H1 (cell line): ENCODE data around the gene APOC4. TPM values are rescaled to one million over a fixed set of nuclear protein-coding genes. Genes with fewer than 3 reads are reported as not detected.

Experiments
- CTCF ChIA-PET: fragments of 300-600 bp; sonication (Branson Sonifier 250); formaldehyde crosslinking; loops from one replicate; lab custom pipeline; 2021; ENCODE audit not compliant: partially characterized antibody; lab: Charles Lee
- POLR2A ChIA-PET: fragments of 300-600 bp; sonication (Branson Sonifier 250); formaldehyde crosslinking; loops from one replicate; lab custom pipeline; 2021; ENCODE audit warnings: inconsistent platforms; ENCODE audit not compliant: partially characterized antibody; lab: Charles Lee
- DNase-seq, 2 experiments: peaks; one replicate each; pipeline versions ENCODE4 v3.0.0 to v3.0.0-alpha.2; 2010 to 2022; ENCODE audit warnings: low spot score in 2 of 2, low read depth in 1 of 2, mixed read lengths in 1 of 2
- FAIRE-seq: peaks from 2 replicates; lab custom pipeline; 2011; peaks lifted over from hg19 to GRCh38; lab: Jason Lieb, UNC
- H2AFZ ChIP-seq: 2 replicates; pipeline ENCODE4 v1.8.1; 2012; ENCODE audit warnings: low read length, inconsistent platforms
- H2AK5ac ChIP-seq: 2 replicates; pipeline ENCODE4 v1.6.1; 2013; ENCODE audit warnings: low read depth, low read length
- H2BK120ac ChIP-seq: replicated peaks from 2 replicates; pipeline ENCODE3; 2013; ENCODE audit warnings: low read depth, low read length, inconsistent platforms
- H2BK12ac ChIP-seq: 2 replicates; pipeline ENCODE4 v1.6.1; 2013; ENCODE audit warnings: low read depth, low read length
- H2BK15ac ChIP-seq: 2 replicates; pipeline ENCODE4 v1.6.1; 2013; ENCODE audit warnings: low read length
- H2BK20ac ChIP-seq: 2 replicates; pipeline ENCODE4 v1.6.1; 2013; ENCODE audit warnings: low read length
- H2BK5ac ChIP-seq: 2 replicates; pipeline ENCODE4 v1.6.1; 2013; ENCODE audit warnings: low read depth, low read length
- H3K14ac ChIP-seq: 2 replicates; pipeline ENCODE4 v1.6.1; 2013; ENCODE audit warnings: inconsistent platforms; ENCODE audit not compliant: insufficient read length
- H3K18ac ChIP-seq: 2 replicates; pipeline ENCODE4 v1.6.1; 2013; ENCODE audit warnings: low read length; ENCODE audit errors: extremely low read depth
- H3K23ac ChIP-seq: 2 replicates; pipeline ENCODE4 v1.6.1; 2013; ENCODE audit warnings: inconsistent platforms; ENCODE audit not compliant: insufficient read length
- H3K23me2 ChIP-seq: 2 replicates; pipeline ENCODE4 v1.6.1; 2013; ENCODE audit warnings: low read depth, low read length
- H3K27ac ChIP-seq: 2 replicates; pipeline ENCODE4 v1.6.1; 2011; ENCODE audit warnings: low read depth, low read length, inconsistent platforms
- H3K27me3 ChIP-seq, 4 experiments: replicated peaks in 1 of 4; 1 replicate in 1 of 4; 2 replicates in 3 of 4; pipeline versions ENCODE4 v1.6.1 to v1.8.1; 2011 to 2013; ENCODE audit warnings: low read length in 3 of 4, mild to moderate bottlenecking in 3 of 4, inconsistent platforms in 2 of 4, mixed read lengths in 2 of 4, moderate library complexity in 1 of 4; ENCODE audit not compliant: control insufficient read depth in 3 of 4, insufficient read depth in 3 of 4; ENCODE audit errors: extremely low read depth in 1 of 4
- H3K36me3 ChIP-seq, 4 experiments: 2 replicates each; pipeline versions ENCODE4 v1.6.1 to v1.8.1; 2011 to 2013; ENCODE audit warnings: mild to moderate bottlenecking in 4 of 4, low read length in 3 of 4, moderate library complexity in 2 of 4, control low read depth in 1 of 4, inconsistent platforms in 1 of 4; ENCODE audit not compliant: insufficient read depth in 4 of 4, control insufficient read depth in 2 of 4
- H3K4ac ChIP-seq: replicated peaks from 2 replicates; pipeline ENCODE3; 2013; ENCODE audit warnings: low read length, low read depth, mixed read lengths, inconsistent platforms; ENCODE audit not compliant: insufficient read length
- H3K4me1 ChIP-seq, 4 experiments: replicated peaks in 1 of 4; 1 replicate in 1 of 4; 2 replicates in 3 of 4; pipeline versions ENCODE4 v1.6.1 to v1.8.1; 2011 to 2013; ENCODE audit warnings: low read length in 3 of 4, inconsistent platforms in 2 of 4, mixed read lengths in 1 of 4; ENCODE audit not compliant: insufficient read depth in 4 of 4, control insufficient read depth in 3 of 4
- H3K4me2 ChIP-seq, 2 experiments: 2 replicates each; pipeline versions ENCODE4 v1.6.1 to v1.8.1; 2011 to 2013; ENCODE audit warnings: low read depth in 2 of 2, low read length in 2 of 2, control low read depth in 1 of 2, inconsistent platforms in 1 of 2, mild to moderate bottlenecking in 1 of 2; ENCODE audit not compliant: insufficient read depth in 1 of 2
- H3K4me3 ChIP-seq, 4 experiments: fragments of 200-600, 300-600 bp in 1 of 4; sonication (generic), shearing (Covaris generic), sonication (Bioruptor Twin) in 1 of 4; 2 replicates each; pipeline versions ENCODE4 v1.5.1 to v1.8.1; 2011 to 2016; ENCODE audit warnings: low read length in 4 of 4, low read depth in 3 of 4, control low read depth in 2 of 4, inconsistent platforms in 2 of 4, mild to moderate bottlenecking in 2 of 4, mixed read lengths in 1 of 4, moderate library complexity in 1 of 4; ENCODE audit not compliant: insufficient read depth in 2 of 4; ENCODE audit errors: extremely low read depth in 1 of 4
- H3K56ac ChIP-seq: replicated peaks from 2 replicates; pipeline ENCODE3; 2013; ENCODE audit warnings: low read depth, mild to moderate bottlenecking, mixed read lengths, low read length, inconsistent platforms; ENCODE audit not compliant: insufficient read length
- H3K79me1 ChIP-seq: 2 replicates; pipeline ENCODE4 v1.6.1; 2013; ENCODE audit warnings: low read depth, low read length, control low read depth
- H3K79me2 ChIP-seq, 2 experiments: 2 replicates each; pipeline versions ENCODE4 v1.6.1 to v1.8.1; 2012 to 2013; ENCODE audit warnings: low read length in 2 of 2, mild to moderate bottlenecking in 2 of 2, inconsistent platforms in 1 of 2; ENCODE audit not compliant: insufficient read depth in 2 of 2, control insufficient read depth in 1 of 2
- H3K9ac ChIP-seq, 4 experiments: replicated peaks in 1 of 4; 1 replicate in 1 of 4; 2 replicates in 3 of 4; pipeline versions ENCODE4 v1.6.1 to v1.8.1; 2011 to 2013; ENCODE audit warnings: low read depth in 3 of 4, low read length in 3 of 4, control low read depth in 2 of 4, mild to moderate bottlenecking in 2 of 4, moderate library complexity in 2 of 4, inconsistent platforms in 1 of 4; ENCODE audit errors: extremely low read depth in 1 of 4
- H3K9me3 ChIP-seq, 2 experiments: 2 replicates each; pipeline versions ENCODE4 v1.6.1 to v1.8.1; 2012 to 2013; ENCODE audit warnings: mild to moderate bottlenecking in 2 of 2, moderate library complexity in 2 of 2, control low read depth in 1 of 2, inconsistent platforms in 1 of 2, low read depth in 1 of 2, low read length in 1 of 2, mixed read lengths in 1 of 2; ENCODE audit not compliant: insufficient read depth in 2 of 2
- H4K20me1 ChIP-seq, 2 experiments: replicated peaks in 1 of 2; 2 replicates each; pipeline versions ENCODE3 to v1.8.1; 2011 to 2013; ENCODE audit warnings: inconsistent platforms in 2 of 2, low read length in 2 of 2, mild to moderate bottlenecking in 1 of 2; ENCODE audit not compliant: insufficient read depth in 2 of 2, control insufficient read depth in 1 of 2
- H4K5ac ChIP-seq: 2 replicates; pipeline ENCODE4 v1.6.1; 2013; ENCODE audit warnings: low read length, low read depth, mixed read lengths, inconsistent platforms; ENCODE audit not compliant: insufficient read length
- H4K8ac ChIP-seq: 2 replicates; pipeline ENCODE4 v1.8.0; 2013; ENCODE audit warnings: mild to moderate bottlenecking, moderate library complexity, low read length, inconsistent platforms; ENCODE audit not compliant: insufficient read depth; ENCODE audit errors: extremely low read depth
- H4K91ac ChIP-seq: replicated peaks from 2 replicates; pipeline ENCODE3; 2013; ENCODE audit warnings: low read length, mixed read lengths, inconsistent platforms; ENCODE audit not compliant: insufficient read length
- ASH2L ChIP-seq: fragments of 200-600, 300-600 bp; sonication (generic); IDR thresholded peaks from one replicate; pipeline ENCODE4 v1.7.1; 2017; ENCODE audit warnings: low read length
- BACH1 ChIP-seq: IDR thresholded peaks from 2 replicates; pipeline ENCODE4 v1.6.1; 2012; ENCODE audit warnings: low read length, improper control_type of control experiment
- BCL11A ChIP-seq, 2 experiments: IDR thresholded peaks; one replicate each; pipeline ENCODE4 v1.6.1; 2011; ENCODE audit warnings: low read depth in 2 of 2, low read length in 2 of 2, mild to moderate bottlenecking in 2 of 2
- CBX8 ChIP-seq: fragments of 300-800, 300-1000 bp; sonication (generic); IDR thresholded peaks from 2 replicates; pipeline ENCODE4 v1.7.1; 2016; ENCODE audit warnings: low read depth, low read length, borderline replicate concordance
- NANOG ChIP-seq: IDR thresholded peaks from 2 replicates; pipeline ENCODE4 v1.6.1; 2011; ENCODE audit warnings: low read length, low read depth, mild to moderate bottlenecking, inconsistent platforms; ENCODE audit not compliant: insufficient read depth, poor library complexity, severe bottlenecking
- RFX5 ChIP-seq: IDR thresholded peaks from 2 replicates; pipeline ENCODE4 v1.6.1; 2011; ENCODE audit warnings: low read depth, low read length, improper control_type of control experiment, borderline replicate concordance
- SAP30 ChIP-seq: fragments of 300-600 bp; sonication (generic); IDR thresholded peaks from 2 replicates; pipeline ENCODE4 v1.7.1; 2012; ENCODE audit warnings: low read length, moderate library complexity, mild to moderate bottlenecking, inconsistent platforms; ENCODE audit not compliant: insufficient read depth, insufficient replicate concordance
- SIRT6 ChIP-seq: IDR thresholded peaks from one replicate; pipeline ENCODE4 v1.7.1; 2012; ENCODE audit warnings: low read length, inconsistent platforms
- SP1 ChIP-seq: IDR thresholded peaks from 2 replicates; pipeline ENCODE4 v1.6.1; 2011; ENCODE audit warnings: low read depth, low read length
- WGBS, 2 experiments: shearing (Covaris generic) in 1 of 2; methylation state at CpG; one replicate each; pipeline versions ENCODE4 v1.1.6 to v1.1.7; 2013 to 2015; ENCODE audit warnings: low lambda C conversion rate in 2 of 2, mixed read lengths in 2 of 2, inconsistent platforms in 1 of 2, low coverage in 1 of 2, missing lambda C conversion rate in 1 of 2; ENCODE audit not compliant: insufficient replicate concordance in 2 of 2, insufficient coverage in 1 of 2, insufficient read length in 1 of 2; ENCODE audit errors: extremely low coverage in 1 of 2, missing lambda C conversion rate in 1 of 2; 5-methylcytosine and 5-hydroxymethylcytosine counted together
- polyA plus RNA-seq, 7 experiments: library from polyadenylated mRNA; depleted of rRNA in 3 of 7; stranded (reverse) in 5 of 7; unstranded in 2 of 7; fragments of >200 nt in 5 of 7; fragments of 200-250 nt in 2 of 7; gene quantifications; 1 replicate in 5 of 7; 2 replicates in 1 of 7; 4 replicates in 1 of 7; pipeline versions ENCODE4 v1.2.1 to v1.2.3, GENCODE V29; 2011 to 2013; ENCODE audit warnings: missing spikeins in 2 of 7, mixed read lengths in 2 of 7
- total RNA-seq: library from RNA; stranded (reverse); fragmentation: NEBNext Ultra II Directional; extraction: Animal tissue kit (Norgen Biotek cat#: 25700); gene quantifications from 2 replicates; pipeline ENCODE4 v1.2.1, GENCODE V29; 2021

Gene APOC4
- total and polyA plus RNA-seq, 2 of the 8 experiments (the other 6 are each of a cell fraction or from before 2014, with no cell fraction given): not detected

DNA sequence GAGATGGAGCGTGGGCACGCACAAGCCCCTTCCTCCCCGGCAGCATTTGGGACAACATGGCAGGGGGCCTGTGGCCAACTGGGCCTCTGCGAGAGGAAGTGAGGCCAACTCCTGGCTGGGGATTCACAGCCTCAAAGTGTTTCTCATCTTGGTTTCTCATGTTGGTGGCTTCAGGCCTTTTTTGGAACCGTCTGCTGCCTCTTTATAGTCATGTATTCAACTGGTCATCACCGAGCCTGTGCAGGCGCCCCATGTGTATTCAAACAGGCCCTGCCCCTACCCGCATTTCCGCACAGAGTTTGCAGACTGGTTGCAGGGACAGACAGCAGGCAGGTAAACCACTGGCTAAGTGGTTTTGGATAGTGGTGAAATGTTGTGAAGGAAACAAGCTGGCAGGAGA, 42.0 kb downstream of the APOC4 start:
- Histone ChIP-seq H4K5ac (no peak overlapping the region), H4K91ac (no peak overlapping the region), H3K9ac (no peak overlapping the region), H2BK15ac (no peak overlapping the region), H3K27me3 (no peaks in the 10 kb centered on the region), H2AFZ (no peak overlapping the region), H3K79me1 (no peaks in the 10 kb centered on the region), H3K23me2 (no peaks in the 10 kb centered on the region), H3K9me3 (no peaks in the 10 kb centered on the region), H3K4me3 (no peak overlapping the region), H3K27ac (no peak overlapping the region), H3K23ac (no peak overlapping the region), H2AK5ac (no peak overlapping the region), H2BK120ac (no peak overlapping the region), H3K56ac (no peak overlapping the region), H2BK20ac (no peak overlapping the region), H3K18ac (no peak overlapping the region), H4K8ac (no peak overlapping the region), H3K4ac (no peak overlapping the region), H2BK12ac (no peak overlapping the region), H3K4me2 (no peak overlapping the region), H3K14ac (no peak overlapping the region), H2BK5ac (no peak overlapping the region), H3K4me1 (no peaks in the 10 kb centered on the region), H3K79me2 (no peaks in the 10 kb centered on the region), H3K36me3 (peaks cover 8 to 23% (median 11%) of the 10 kb centered on the region in 4 experiments; a peak in 7 of 8 replicates), H4K20me1 (peaks cover 2 to 12% of the 10 kb centered on the region in 2 experiments)
- ChIA-PET CTCF (interaction anchor here (1.4 to 1.8 kb wide), 2 partner anchors 10 to 260 kb away, joined by 5 read pairs; no protein-coding TSS in a partner anchor), POLR2A (interaction anchor here (1.6 kb wide), 1 partner anchor 85 kb away, joined by 4 read pairs; no protein-coding TSS in a partner anchor)
- DNase-seq: no peak
- 90% methylated on average over 9 of the region's 9 CpGs; no CpG with 5 or more reads in 1 of the 2 experiments for WGBS, 2 experiments
- no peak for FAIRE-seq
- TF ChIP-seq RFX5 (no peak), BCL11A (IDR thresholded peaks at IDR 0.05; ENCODE audit: low read depth in 2 of 2, low read length in 2 of 2) (no peak), CBX8 (no peak), SAP30 (no peak), SP1 (no peak), SIRT6 (no peak), NANOG (no peak), ASH2L (no peak), BACH1 (no peak)
